HCT116 (cell line): ENCODE data around the gene FHOD1. TPM values are rescaled to one million over a fixed set of nuclear protein-coding genes. Genes with fewer than 3 reads are reported as not detected.

Experiments used
- ATAC-seq: fragments of 200-7000 bp; cut with Tn5 transposase; 2 replicates; pipeline ENCODE4 v1.9.1; 2020; ENCODE audit warnings: mild to moderate bottlenecking, moderate library complexity
- BruUV-seq: library from RNA; stranded (reverse); fragments of 400-500 nt; replicated peaks from 2 replicates; lab custom pipeline; 2021; lab: Mats Ljungman, UMichigan
- CTCF ChIA-PET: fragments of 300-600 bp; sonication (Branson Sonifier 250); formaldehyde crosslinking; loops from one replicate; lab custom pipeline; 2021; ENCODE audit warnings: antibody characterized with exemption; lab: Charles Lee
- POLR2A ChIA-PET: fragments of 300-600, 350-600 bp; sonication (Branson Sonifier 250); formaldehyde crosslinking; loops from one replicate; lab custom pipeline; 2021; ENCODE audit warnings: antibody characterized with exemption; lab: Charles Lee
- RAD21 ChIA-PET, 2 experiments: fragments of 300-600 bp; sonication (Branson Sonifier 250); formaldehyde crosslinking; loops; one replicate each; lab custom pipeline; 2023; ENCODE audit warnings: low total read pairs in 2 of 2; ENCODE audit not compliant: uncharacterized antibody in 2 of 2, unreplicated experiment in 2 of 2, low non-redundant PET in 1 of 2; lab: Charles Lee
- DNase-seq: peaks from one replicate; pipeline ENCODE4 v3.0.0-alpha.2; 2010; ENCODE audit warnings: low read depth, low spot score
- H2AFZ ChIP-seq: fragments of 200-600 bp; shearing (Covaris generic), sonication (generic); 2 replicates; pipeline ENCODE4 v1.6.1; 2017; ENCODE audit warnings: low read depth, mixed run types, mixed read lengths, antibody characterized with exemption, low read length; ENCODE audit not compliant: poor library complexity, severe bottlenecking
- H3K27ac ChIP-seq: 2 replicates; pipeline ENCODE4 v1.5.1; 2012; ENCODE audit warnings: low read depth, low read length
- H3K27me3 ChIP-seq: fragments of 200-600 bp; sonication (generic); 2 replicates; pipeline ENCODE4 v1.6.1; 2016; ENCODE audit warnings: mixed run types, low read length, mixed read lengths; ENCODE audit not compliant: insufficient read depth
- H3K36me3 ChIP-seq, 2 experiments: fragments of 200-500 bp in 1 of 2; fragments of 200-600 bp in 1 of 2; sonication (Bioruptor generic) in 1 of 2; sonication (generic) in 1 of 2; 2 replicates each; pipeline versions ENCODE4 v1.5.1 to v1.6.1; 2014 to 2016; ENCODE audit warnings: low read length in 2 of 2, inconsistent platforms in 1 of 2, mixed read lengths in 1 of 2, mixed run types in 1 of 2; ENCODE audit not compliant: insufficient read depth in 2 of 2, control insufficient read depth in 1 of 2
- H3K4me1 ChIP-seq, 2 experiments: fragments of 200-600 bp in 1 of 2; sonication (generic) in 1 of 2; 2 replicates each; pipeline versions ENCODE4 v1.5.1 to v1.6.1; 2012 to 2017; ENCODE audit warnings: low read length in 2 of 2, inconsistent platforms in 1 of 2, mild to moderate bottlenecking in 1 of 2, mixed read lengths in 1 of 2, mixed run types in 1 of 2, moderate library complexity in 1 of 2; ENCODE audit not compliant: insufficient read depth in 2 of 2, control insufficient read depth in 1 of 2
- H3K4me2 ChIP-seq: fragments of 200-600 bp; sonication (generic); 2 replicates; pipeline ENCODE4 v1.6.1; 2017; ENCODE audit warnings: mixed run types, low read length, mixed read lengths
- H3K4me3 ChIP-seq, 2 experiments: fragments of 200-600 bp in 1 of 2; sonication (generic) in 1 of 2; replicated peaks in 1 of 2; 2 replicates each; pipeline ENCODE4 v1.5.1; 2011 to 2016; ENCODE audit warnings: low read length in 2 of 2, control low read depth in 1 of 2, low read depth in 1 of 2, mild to moderate bottlenecking in 1 of 2, mixed read lengths in 1 of 2, mixed run types in 1 of 2
- H3K79me2 ChIP-seq: fragments of 200-600 bp; sonication (generic); 2 replicates; pipeline ENCODE4 v1.6.1; 2017; ENCODE audit warnings: mild to moderate bottlenecking, mixed run types, low read length, moderate library complexity, mixed read lengths; ENCODE audit not compliant: insufficient read depth
- H3K9ac ChIP-seq: fragments of 200-600 bp; sonication (generic); 2 replicates; pipeline ENCODE4 v1.6.1; 2016; ENCODE audit warnings: low read length, mixed read lengths
- H3K9me2 ChIP-seq: fragments of 200-600 bp; sonication (generic), shearing (Covaris generic); 2 replicates; pipeline ENCODE4 v1.6.1; 2017; ENCODE audit warnings: mixed run types, mild to moderate bottlenecking, moderate library complexity; ENCODE audit not compliant: insufficient read depth
- H3K9me3 ChIP-seq, 2 experiments: fragments of 200-500 bp in 1 of 2; fragments of 200-600 bp in 1 of 2; sonication (Bioruptor generic) in 1 of 2; sonication (generic) in 1 of 2; 2 replicates each; pipeline ENCODE4 v1.6.1; 2014 to 2017; ENCODE audit warnings: low read length in 2 of 2, mixed read lengths in 2 of 2, inconsistent platforms in 1 of 2, low read depth in 1 of 2, mild to moderate bottlenecking in 1 of 2, mixed run types in 1 of 2, moderate library complexity in 1 of 2; ENCODE audit not compliant: control insufficient read depth in 1 of 2, insufficient read depth in 1 of 2
- H4K20me1 ChIP-seq: fragments of 200-600 bp; sonication (generic), shearing (Covaris generic); 2 replicates; pipeline ENCODE4 v1.6.1; 2017; ENCODE audit warnings: mixed run types, mild to moderate bottlenecking, moderate library complexity; ENCODE audit not compliant: insufficient read depth
- CBX3 ChIP-seq: IDR thresholded peaks from 2 replicates; pipeline ENCODE4 v1.6.1; 2012; ENCODE audit warnings: low read depth
- CEBPB ChIP-seq: IDR thresholded peaks from 2 replicates; pipeline ENCODE4 v1.6.1; 2012; ENCODE audit warnings: low read depth
- ELF1 ChIP-seq: IDR thresholded peaks from 2 replicates; pipeline ENCODE4 v1.6.1; 2012; ENCODE audit warnings: low read depth, borderline replicate concordance
- EZH2 ChIP-seq: fragments of 200-600 bp; sonication (generic); IDR thresholded peaks from 2 replicates; pipeline ENCODE4 v1.6.1; 2017; ENCODE audit warnings: antibody characterized with exemption, mixed run types
- FOSL1 ChIP-seq: IDR thresholded peaks from 2 replicates; pipeline ENCODE4 v1.6.1; 2012; ENCODE audit warnings: low read depth
- POLR2A ChIP-seq: IDR thresholded peaks from 2 replicates; pipeline ENCODE4 v1.7.0; 2011; ENCODE audit warnings: borderline replicate concordance; ENCODE audit not compliant: insufficient read depth, insufficient read length; ENCODE audit errors: extremely low read depth
- RAD21 ChIP-seq: IDR thresholded peaks from 2 replicates; pipeline ENCODE4 v1.6.1; 2012; ENCODE audit warnings: low read depth, mild to moderate bottlenecking
- SIN3A ChIP-seq: IDR thresholded peaks from 2 replicates; pipeline ENCODE4 v1.6.1; 2012; ENCODE audit warnings: low read depth
- SP1 ChIP-seq: IDR thresholded peaks from 2 replicates; pipeline ENCODE4 v1.6.1; 2012; ENCODE audit warnings: low read depth
- SRF ChIP-seq: IDR thresholded peaks from 2 replicates; pipeline ENCODE4 v1.6.1; 2012; ENCODE audit warnings: low read depth
- TCF7L2 ChIP-seq: IDR thresholded peaks from 2 replicates; pipeline ENCODE4 v1.7.0; 2011; ENCODE audit warnings: borderline replicate concordance, inconsistent platforms; ENCODE audit not compliant: insufficient read depth, insufficient read length; ENCODE audit errors: extremely low read depth
- YY1 ChIP-seq: IDR thresholded peaks from 2 replicates; pipeline ENCODE4 v1.6.1; 2011; ENCODE audit warnings: low read length, low read depth, moderate library complexity, mild to moderate bottlenecking; ENCODE audit not compliant: insufficient replicate concordance; ENCODE audit errors: extremely low read depth
- ZFX ChIP-seq: fragments of 450-650 bp; IDR thresholded peaks from 2 replicates; pipeline ENCODE4 v1.6.1; 2017
- intact Hi-C: fragments of 100-400 bp; cut with micrococcal nuclease; formaldehyde crosslinking; loops from 2 replicates; pipeline ENCODE4 v1.10.0; 2022
- total RNA-seq: library from RNA; stranded (reverse); gene quantifications from one replicate; pipeline ENCODE4 v1.2.1, GENCODE V29; 2021; ENCODE audit not compliant: unreplicated experiment
- TF ChIP-seq, protein P1 (sequence below), 3 experiments: fragments of 200-600 bp in 1 of 3; sonication (generic) in 1 of 3; IDR thresholded peaks in 2 of 3; conservative IDR thresholded peaks in 1 of 3; 2 replicates each; pipeline ENCODE4 v1.5.1; 2012 to 2017; ENCODE audit warnings: low read depth in 2 of 3, low read length in 2 of 3, antibody characterized with exemption in 1 of 3, borderline replicate concordance in 1 of 3, control low read depth in 1 of 3, mild to moderate bottlenecking in 1 of 3, mixed read lengths in 1 of 3, mixed run types in 1 of 3, moderate library complexity in 1 of 3; ENCODE audit not compliant: insufficient read depth in 1 of 3
- TF ChIP-seq, protein P2 (sequence below): IDR thresholded peaks from 2 replicates; pipeline ENCODE4 v1.6.1; 2012; ENCODE audit warnings: low read depth
- TF ChIP-seq, protein P3 (sequence below): IDR thresholded peaks from 2 replicates; pipeline ENCODE4 v1.6.1; 2012
- TF ChIP-seq, protein P4 (sequence below): IDR thresholded peaks from 2 replicates; pipeline ENCODE4 v1.6.1; 2012

Gene FHOD1
- total RNA-seq, 1 experiment from 2014 or later = 69.2 TPM

DNA sequence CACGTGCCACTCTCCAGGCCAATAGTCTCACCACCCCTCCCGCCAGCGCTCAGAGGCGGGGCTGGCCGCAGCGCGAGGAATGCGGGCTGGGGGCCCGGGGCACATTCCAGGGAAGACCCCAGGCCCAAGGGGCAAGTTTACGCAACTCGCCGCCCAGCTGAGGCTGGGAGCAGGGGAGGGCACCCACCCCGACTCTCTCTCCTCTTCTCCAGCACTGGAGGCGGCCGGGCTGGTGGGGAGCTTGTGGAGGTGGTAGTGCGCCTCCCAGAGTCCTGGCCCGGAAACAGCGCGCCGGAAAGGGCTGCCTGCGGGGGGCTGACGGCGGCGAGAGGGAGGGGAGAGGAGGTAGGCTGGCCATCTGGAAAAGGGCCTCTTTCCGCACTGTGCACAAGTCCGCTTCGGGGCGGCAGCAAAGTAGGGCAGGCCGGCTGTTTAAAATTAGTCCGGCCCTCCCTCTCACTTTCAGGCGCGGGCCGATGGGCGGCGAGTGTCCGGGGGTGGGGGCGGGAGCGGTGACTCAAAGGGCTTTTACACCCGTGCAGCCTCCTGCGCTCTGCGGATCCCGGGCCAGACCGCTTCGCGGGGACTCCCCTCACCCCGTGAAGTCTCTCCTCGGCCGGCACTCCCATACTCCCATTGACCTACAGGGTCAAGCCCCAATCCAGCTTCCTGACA lies 1.1 kb downstream of the FHOD1 start:
- ChIA-PET CTCF (interaction anchor here (0.6 to 4.4 kb wide), 15 partner anchors 10 to 285 kb away, joined by 3 to 17 read pairs (median 4); partner anchors contain the start of genes ATP6V0D1, CES3, ELMO3 and FBXL8), RAD21 (interaction anchor here (0.6 to 1.6 kb wide), 4 partner anchors 19 to 170 kb away, joined by 3 to 6 read pairs (median 4); partner anchors contain the start of genes TMEM208 (in 1 of the 2) and ZDHHC1 (in 1 of the 2)), POLR2A (interaction anchor here (0.6 to 2.7 kb wide), 12 partner anchors 8 to 136 kb away, joined by 3 to 13 read pairs (median 4); partner anchors contain the start of gene TMEM208)
- Histone ChIP-seq H3K36me3 (no peaks in the 10 kb centered on the region), H2AFZ (no peak overlapping the region), H3K79me2 (peaks cover 49% of the 10 kb centered on the region), H3K9ac (peak overlapping the region; percentile 87), H3K27ac (peak overlapping the region; percentile 92), H3K4me3 (peak overlapping the region; percentile 71 to 92), H3K9me2 (no peaks in the 10 kb centered on the region), H3K4me1 (peaks cover 48 to 76% of the 10 kb centered on the region in 2 experiments), H3K4me2 (peak overlapping the region; percentile 94), H4K20me1 (no peaks in the 10 kb centered on the region), H3K27me3 (no peaks in the 10 kb centered on the region), H3K9me3 (no peaks in the 10 kb centered on the region)
- peak; percentile 50 for ATAC-seq
- intact Hi-C loops = loop anchor here (2.0 to 5.0 kb wide), 2 partner anchors 31 to 171 kb away; partner anchors contain the start of gene ZDHHC1
- TF ChIP-seq CEBPB (no peak), EZH2 (no peak), FOSL1 (no peak), POLR2A (no peak), ELF1 (no peak), SRF (no peak), SP1 (no peak), YY1 (no peak), CBX3 (no peak), RAD21 (no peak), ZFX (peak; percentile 37; the same call in 1 of the 2 replicates), TCF7L2 (peak; percentile 73), SIN3A (no peak)
- TF ChIP-seq, protein P1, sequence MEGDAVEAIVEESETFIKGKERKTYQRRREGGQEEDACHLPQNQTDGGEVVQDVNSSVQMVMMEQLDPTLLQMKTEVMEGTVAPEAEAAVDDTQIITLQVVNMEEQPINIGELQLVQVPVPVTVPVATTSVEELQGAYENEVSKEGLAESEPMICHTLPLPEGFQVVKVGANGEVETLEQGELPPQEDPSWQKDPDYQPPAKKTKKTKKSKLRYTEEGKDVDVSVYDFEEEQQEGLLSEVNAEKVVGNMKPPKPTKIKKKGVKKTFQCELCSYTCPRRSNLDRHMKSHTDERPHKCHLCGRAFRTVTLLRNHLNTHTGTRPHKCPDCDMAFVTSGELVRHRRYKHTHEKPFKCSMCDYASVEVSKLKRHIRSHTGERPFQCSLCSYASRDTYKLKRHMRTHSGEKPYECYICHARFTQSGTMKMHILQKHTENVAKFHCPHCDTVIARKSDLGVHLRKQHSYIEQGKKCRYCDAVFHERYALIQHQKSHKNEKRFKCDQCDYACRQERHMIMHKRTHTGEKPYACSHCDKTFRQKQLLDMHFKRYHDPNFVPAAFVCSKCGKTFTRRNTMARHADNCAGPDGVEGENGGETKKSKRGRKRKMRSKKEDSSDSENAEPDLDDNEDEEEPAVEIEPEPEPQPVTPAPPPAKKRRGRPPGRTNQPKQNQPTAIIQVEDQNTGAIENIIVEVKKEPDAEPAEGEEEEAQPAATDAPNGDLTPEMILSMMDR (IDR thresholded peaks at IDR 0.05 in 2 of 3, conservative IDR thresholded peaks at IDR 0.05 in 1 of 3; ENCODE audit: borderline replicate concordance in 1 of 3, insufficient read depth in 1 of 3, low read depth in 2 of 3, low read length in 2 of 3) = peak in 2 of 3 experiments; percentile 36 to 53; a peak in 4 of 6 replicates
- TF ChIP-seq, protein P2, sequence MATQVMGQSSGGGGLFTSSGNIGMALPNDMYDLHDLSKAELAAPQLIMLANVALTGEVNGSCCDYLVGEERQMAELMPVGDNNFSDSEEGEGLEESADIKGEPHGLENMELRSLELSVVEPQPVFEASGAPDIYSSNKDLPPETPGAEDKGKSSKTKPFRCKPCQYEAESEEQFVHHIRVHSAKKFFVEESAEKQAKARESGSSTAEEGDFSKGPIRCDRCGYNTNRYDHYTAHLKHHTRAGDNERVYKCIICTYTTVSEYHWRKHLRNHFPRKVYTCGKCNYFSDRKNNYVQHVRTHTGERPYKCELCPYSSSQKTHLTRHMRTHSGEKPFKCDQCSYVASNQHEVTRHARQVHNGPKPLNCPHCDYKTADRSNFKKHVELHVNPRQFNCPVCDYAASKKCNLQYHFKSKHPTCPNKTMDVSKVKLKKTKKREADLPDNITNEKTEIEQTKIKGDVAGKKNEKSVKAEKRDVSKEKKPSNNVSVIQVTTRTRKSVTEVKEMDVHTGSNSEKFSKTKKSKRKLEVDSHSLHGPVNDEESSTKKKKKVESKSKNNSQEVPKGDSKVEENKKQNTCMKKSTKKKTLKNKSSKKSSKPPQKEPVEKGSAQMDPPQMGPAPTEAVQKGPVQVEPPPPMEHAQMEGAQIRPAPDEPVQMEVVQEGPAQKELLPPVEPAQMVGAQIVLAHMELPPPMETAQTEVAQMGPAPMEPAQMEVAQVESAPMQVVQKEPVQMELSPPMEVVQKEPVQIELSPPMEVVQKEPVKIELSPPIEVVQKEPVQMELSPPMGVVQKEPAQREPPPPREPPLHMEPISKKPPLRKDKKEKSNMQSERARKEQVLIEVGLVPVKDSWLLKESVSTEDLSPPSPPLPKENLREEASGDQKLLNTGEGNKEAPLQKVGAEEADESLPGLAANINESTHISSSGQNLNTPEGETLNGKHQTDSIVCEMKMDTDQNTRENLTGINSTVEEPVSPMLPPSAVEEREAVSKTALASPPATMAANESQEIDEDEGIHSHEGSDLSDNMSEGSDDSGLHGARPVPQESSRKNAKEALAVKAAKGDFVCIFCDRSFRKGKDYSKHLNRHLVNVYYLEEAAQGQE = no peak
- TF ChIP-seq, protein P3, sequence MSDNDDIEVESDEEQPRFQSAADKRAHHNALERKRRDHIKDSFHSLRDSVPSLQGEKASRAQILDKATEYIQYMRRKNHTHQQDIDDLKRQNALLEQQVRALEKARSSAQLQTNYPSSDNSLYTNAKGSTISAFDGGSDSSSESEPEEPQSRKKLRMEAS = no peak
- TF ChIP-seq, protein P4, sequence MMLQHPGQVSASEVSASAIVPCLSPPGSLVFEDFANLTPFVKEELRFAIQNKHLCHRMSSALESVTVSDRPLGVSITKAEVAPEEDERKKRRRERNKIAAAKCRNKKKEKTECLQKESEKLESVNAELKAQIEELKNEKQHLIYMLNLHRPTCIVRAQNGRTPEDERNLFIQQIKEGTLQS = no peak
- peak; percentile 53 for DNase-seq
- BruUV-seq = no TSS peak
